Stimulated activated naive B cell treated with anti-CD40 and anti-IgM and Interleukin-4, amounts not matched to agents 10 μg/mL and 1 μg/mL and 100 μg/mL, for 72 hours (primary cell): ENCODE measurements around the gene SLC6A2.

Experiments used
- ATAC-seq, 2 donors: fragments of 150-1000 bp; cut with Tn5 transposase; replicated peaks; 2 replicates each; pipeline ENCODE4 v1.10.0; 2021; ENCODE audit warnings: moderate library complexity in 1 of 2
- DNase-seq: peaks from one replicate; pipeline ENCODE4 v3.0.0; 2021
- H3K27ac Mint-ChIP-seq: one replicate; pipeline ENCODE4 v1.8.0; 2022; ENCODE audit warnings: mild to moderate bottlenecking, mixed read lengths
- H3K27me3 Mint-ChIP-seq, 2 donors: one replicate each; pipeline ENCODE4 v1.8.0; 2022; ENCODE audit warnings: mixed read lengths in 2 of 2
- H3K36me3 Mint-ChIP-seq, 2 donors: one replicate each; pipeline ENCODE4 v1.8.0; 2022; ENCODE audit warnings: mixed read lengths in 2 of 2, mild to moderate bottlenecking in 1 of 2
- H3K4me1 Mint-ChIP-seq, 2 donors: one replicate each; pipeline ENCODE4 v1.8.0; 2022; ENCODE audit warnings: mixed read lengths in 2 of 2, mild to moderate bottlenecking in 1 of 2
- H3K4me3 Mint-ChIP-seq, 2 donors: one replicate each; pipeline ENCODE4 v1.8.0; 2022; ENCODE audit warnings: mild to moderate bottlenecking in 2 of 2, mixed read lengths in 2 of 2, moderate library complexity in 1 of 2
- H3K9me3 Mint-ChIP-seq, 2 donors: one replicate each; pipeline ENCODE4 v1.8.0; 2022; ENCODE audit warnings: mixed read lengths in 2 of 2, mild to moderate bottlenecking in 1 of 2

The SLC6A2 gene

DNA sequence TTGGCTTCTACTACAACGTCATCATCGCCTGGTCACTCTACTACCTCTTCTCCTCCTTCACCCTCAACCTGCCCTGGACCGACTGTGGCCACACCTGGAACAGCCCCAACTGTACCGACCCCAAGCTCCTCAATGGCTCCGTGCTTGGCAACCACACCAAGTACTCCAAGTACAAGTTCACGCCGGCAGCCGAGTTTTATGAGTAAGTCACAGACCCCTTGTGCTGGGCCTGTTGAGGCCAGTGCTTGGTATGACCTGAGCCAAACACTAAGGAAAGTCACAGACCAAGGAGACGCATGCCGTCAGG, 16.1 kb downstream of the SLC6A2 start:
- H3K36me3 Mint-ChIP-seq, result no peaks in the 10 kb centered on the region
- H3K27me3 Mint-ChIP-seq, result no peaks in the 10 kb centered on the region
- peaks cover 0 to 4% of the 10 kb centered on the region in 2 donors for H3K9me3 Mint-ChIP-seq
- DNase-seq (no peak), ATAC-seq (no peak)
- H3K27ac Mint-ChIP-seq, result no peak overlapping the region
- H3K4me3 Mint-ChIP-seq, result no peak overlapping the region
- no peaks in the 10 kb centered on the region for H3K4me1 Mint-ChIP-seq

DNA sequence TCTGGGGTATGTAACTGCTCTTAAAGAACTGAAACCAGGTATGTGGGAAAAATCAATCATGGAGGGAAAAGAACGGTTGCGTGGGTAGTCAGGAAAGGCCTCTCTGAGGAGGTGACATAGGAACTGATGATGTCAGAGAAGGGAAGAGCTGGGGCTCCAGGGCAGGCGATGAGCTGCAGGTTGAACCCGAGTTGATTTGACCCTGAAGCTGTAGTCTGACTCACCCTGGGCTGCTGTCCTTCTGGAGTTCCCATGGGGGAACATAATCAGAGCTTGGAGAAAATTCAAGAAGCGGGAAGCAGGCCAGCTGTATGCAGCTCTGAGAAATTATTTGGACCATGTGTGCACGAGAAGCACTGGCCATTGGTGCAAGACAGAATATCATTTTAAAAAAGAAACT, 16.7 kb downstream of the SLC6A2 start:
- Mint-ChIP-seq H3K36me3 (no peaks in the 10 kb centered on the region), H3K27me3 (no peaks in the 10 kb centered on the region), H3K4me1 (no peaks in the 10 kb centered on the region), H3K9me3 (peaks cover 0 to 4% of the 10 kb centered on the region in 2 donors), H3K27ac (no peak overlapping the region), H3K4me3 (no peak overlapping the region)
- ATAC-seq (no peak), DNase-seq (no peak)

DNA sequence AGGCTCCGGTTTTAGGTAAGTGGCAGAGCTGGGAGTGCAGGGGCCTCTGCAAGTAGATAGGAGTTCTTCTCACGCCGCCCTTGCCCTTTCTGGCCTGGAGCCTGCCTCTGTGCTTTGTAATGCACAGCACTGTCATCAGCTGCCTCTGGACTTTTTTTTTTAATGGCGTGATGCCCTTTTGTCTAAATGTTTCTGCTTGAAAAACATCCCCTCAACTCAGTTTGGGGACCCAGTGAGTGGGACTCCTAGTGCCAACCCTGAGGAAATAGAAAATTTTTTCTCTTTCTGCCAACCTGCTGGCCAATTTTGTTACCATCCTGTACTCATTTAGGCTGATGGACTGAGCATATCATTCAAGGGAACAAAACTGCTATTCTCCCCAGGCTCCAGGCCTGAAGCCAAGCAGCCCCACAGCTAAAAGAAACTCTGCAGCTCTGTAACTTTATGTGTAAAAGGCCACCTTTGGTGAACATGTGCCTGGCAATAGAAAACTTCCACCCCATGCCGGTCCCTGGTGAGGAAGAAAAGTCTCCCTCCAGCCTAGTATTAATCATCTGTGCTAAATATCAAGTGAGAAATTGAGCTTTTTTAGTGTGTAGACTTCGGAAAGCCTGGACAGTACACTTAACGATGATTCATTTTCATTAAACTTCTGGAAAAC, 22.5 kb downstream of the SLC6A2 start:
- H3K4me1 Mint-ChIP-seq, result no peaks in the 10 kb centered on the region
- no peak overlapping the region for H3K27ac Mint-ChIP-seq
- no peak for DNase-seq
- no peaks in the 10 kb centered on the region for H3K36me3 Mint-ChIP-seq
- H3K9me3 Mint-ChIP-seq, result no peaks in the 10 kb centered on the region
- no peak overlapping the region for H3K4me3 Mint-ChIP-seq
- ATAC-seq, result no peak
- H3K27me3 Mint-ChIP-seq, result peaks cover 8 to 12% of the 10 kb centered on the region in 2 donors

DNA sequence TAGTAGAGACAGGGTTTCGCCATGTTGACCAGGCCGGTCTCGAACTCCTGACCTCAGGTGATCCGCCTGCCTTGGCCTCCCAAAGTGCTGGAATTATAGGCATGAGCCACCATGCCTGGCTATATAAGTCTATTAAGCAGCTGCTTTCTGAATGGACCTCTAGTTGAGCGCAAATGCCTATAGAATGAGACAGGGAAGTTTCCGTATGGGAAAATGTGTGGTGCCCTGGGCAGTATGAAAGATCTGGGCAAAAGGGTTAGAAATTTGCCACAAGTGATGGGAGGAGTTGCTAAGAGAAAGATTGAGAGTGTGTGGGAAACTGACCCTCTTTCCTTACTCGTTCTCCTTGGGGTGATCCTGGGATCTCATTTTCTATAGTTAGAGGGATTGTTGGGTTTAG, 26.3 kb downstream of the SLC6A2 start:
- no peaks in the 10 kb centered on the region for H3K4me1 Mint-ChIP-seq
- H3K27me3 Mint-ChIP-seq, result peaks cover 9 to 16% of the 10 kb centered on the region in 2 donors
- no peaks in the 10 kb centered on the region for H3K36me3 Mint-ChIP-seq
- H3K4me3 Mint-ChIP-seq, result no peak overlapping the region
- H3K9me3 Mint-ChIP-seq, result no peaks in the 10 kb centered on the region
- no peak for DNase-seq
- ATAC-seq, result no peak
- no peak overlapping the region for H3K27ac Mint-ChIP-seq

DNA sequence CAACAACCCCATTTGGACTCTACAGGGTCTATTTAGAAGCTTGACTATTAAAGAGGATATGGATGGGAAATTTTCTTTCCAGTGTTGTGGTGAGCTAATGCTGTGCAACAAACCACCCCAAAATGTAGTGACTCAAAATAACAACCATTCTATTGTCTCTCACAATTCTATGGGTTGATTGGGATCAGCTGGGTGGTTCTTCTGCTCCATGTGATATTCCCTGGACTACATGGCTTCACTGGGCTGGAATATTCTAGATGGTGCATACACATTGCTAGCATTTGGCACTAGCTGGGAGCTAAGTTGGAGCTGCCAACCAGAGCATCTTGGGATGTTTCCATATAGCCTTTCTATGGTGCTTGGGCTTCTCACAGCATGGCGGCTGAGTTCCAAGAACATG, 30.2 kb downstream of the SLC6A2 start:
- Mint-ChIP-seq H3K9me3 (no peaks in the 10 kb centered on the region), H3K36me3 (peaks cover 0 to 1% of the 10 kb centered on the region in 2 donors), H3K4me1 (no peaks in the 10 kb centered on the region), H3K27ac (no peak overlapping the region), H3K27me3 (peaks cover 9 to 20% of the 10 kb centered on the region in 2 donors), H3K4me3 (no peak overlapping the region)
- no peak for ATAC-seq
- DNase-seq, result no peak

DNA sequence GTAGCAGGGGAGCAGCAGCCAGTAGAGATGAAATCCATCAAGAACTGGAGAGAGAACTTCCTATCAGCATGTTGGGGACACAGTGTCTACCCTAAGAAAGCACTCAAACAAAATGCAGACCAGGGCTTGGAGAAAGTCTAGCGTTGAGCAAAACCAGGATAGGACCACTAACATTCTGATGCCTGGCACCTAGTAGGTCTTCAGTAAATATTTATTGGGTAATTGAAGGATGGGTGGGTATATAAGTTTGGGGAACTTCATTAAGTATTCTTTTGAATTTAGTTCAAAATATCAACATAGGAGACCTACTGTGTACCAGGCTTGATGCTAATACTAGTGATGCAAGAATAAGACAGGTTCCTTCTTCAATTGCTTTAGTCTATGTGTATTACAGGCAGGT, 30.9 kb downstream of the SLC6A2 start:
- peaks cover 0 to 1% of the 10 kb centered on the region in 2 donors for H3K36me3 Mint-ChIP-seq
- H3K4me1 Mint-ChIP-seq, result no peaks in the 10 kb centered on the region
- peaks cover 9 to 20% of the 10 kb centered on the region in 2 donors for H3K27me3 Mint-ChIP-seq
- ATAC-seq (no peak), DNase-seq (no peak)
- H3K4me3 Mint-ChIP-seq, result no peak overlapping the region
- H3K27ac Mint-ChIP-seq, result no peak overlapping the region
- no peaks in the 10 kb centered on the region for H3K9me3 Mint-ChIP-seq

DNA sequence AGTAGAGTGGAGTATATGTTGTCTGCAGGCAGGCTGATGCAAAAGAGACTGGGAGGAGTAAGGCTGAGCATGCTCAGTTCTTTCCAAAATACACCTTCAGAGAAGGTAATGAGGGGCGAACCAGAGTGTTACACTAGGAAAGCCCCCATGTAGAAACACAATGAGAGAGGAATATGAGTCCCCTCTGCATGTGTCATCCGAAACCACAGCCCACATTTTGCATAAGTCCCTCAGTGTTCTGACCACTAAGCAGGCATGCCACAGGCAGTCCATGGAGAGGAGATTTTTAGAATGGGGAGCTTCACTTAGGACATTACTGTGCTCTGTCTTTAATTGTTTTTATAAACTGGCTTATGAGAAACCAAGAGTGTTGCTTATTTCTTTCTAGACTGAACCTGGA, 32.0 kb downstream of the SLC6A2 start:
- H3K36me3 Mint-ChIP-seq, result peaks cover 0 to 1% of the 10 kb centered on the region in 2 donors
- H3K27me3 Mint-ChIP-seq, result peaks cover 12 to 26% of the 10 kb centered on the region in 2 donors
- no peaks in the 10 kb centered on the region for H3K4me1 Mint-ChIP-seq
- no peak for DNase-seq
- no peaks in the 10 kb centered on the region for H3K9me3 Mint-ChIP-seq
- H3K4me3 Mint-ChIP-seq, result no peak overlapping the region
- ATAC-seq, result no peak
- no peak overlapping the region for H3K27ac Mint-ChIP-seq

DNA sequence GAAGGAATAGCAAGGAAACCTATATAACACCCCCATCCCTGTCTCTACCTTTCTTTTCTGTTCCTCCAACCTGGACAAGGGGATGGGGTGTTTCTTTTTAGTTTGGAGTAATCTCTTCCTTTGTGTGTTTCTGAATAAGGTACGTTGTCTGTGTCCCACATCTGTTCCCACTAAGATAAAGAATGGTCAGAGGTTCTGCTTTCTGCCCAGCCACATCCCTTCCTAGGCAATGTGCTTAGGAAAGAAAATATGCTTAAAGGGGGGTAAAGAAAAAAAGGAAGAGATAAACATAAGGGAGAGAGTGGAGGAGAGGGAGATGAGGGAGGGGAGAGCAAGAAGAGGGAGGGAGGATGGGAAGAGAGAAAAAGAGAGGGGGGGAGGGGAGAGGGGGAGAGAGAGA, 35.1 kb downstream of the SLC6A2 start:
- ATAC-seq (no peak), DNase-seq (no peak)
- peaks cover 12 to 26% of the 10 kb centered on the region in 2 donors for H3K27me3 Mint-ChIP-seq
- no peaks in the 10 kb centered on the region for H3K4me1 Mint-ChIP-seq
- no peak overlapping the region for H3K4me3 Mint-ChIP-seq
- H3K27ac Mint-ChIP-seq, result no peak overlapping the region
- peaks cover 0 to 1% of the 10 kb centered on the region in 2 donors for H3K36me3 Mint-ChIP-seq
- H3K9me3 Mint-ChIP-seq, result no peaks in the 10 kb centered on the region

DNA sequence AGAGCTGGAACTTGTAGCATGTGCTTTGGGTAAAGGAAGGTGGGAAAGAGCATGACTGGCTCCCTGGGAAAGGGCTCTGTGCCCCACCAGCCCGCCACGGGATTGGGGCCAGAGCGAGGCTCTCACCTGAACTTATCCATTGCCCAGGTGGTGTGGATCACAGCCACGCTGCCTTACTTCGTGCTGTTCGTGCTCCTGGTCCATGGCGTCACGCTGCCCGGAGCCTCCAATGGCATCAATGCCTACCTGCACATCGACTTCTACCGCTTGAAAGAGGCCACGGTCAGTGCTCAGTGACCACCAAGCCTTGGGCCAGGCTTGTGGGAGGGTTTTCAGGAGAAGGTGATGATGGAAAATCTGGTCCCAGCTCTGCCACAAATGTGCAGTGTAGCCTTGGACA, 36.0 kb downstream of the SLC6A2 start:
- H3K9me3 Mint-ChIP-seq, result no peaks in the 10 kb centered on the region
- no peak overlapping the region for H3K4me3 Mint-ChIP-seq
- DNase-seq (no peak), ATAC-seq (no peak)
- peaks cover 0 to 1% of the 10 kb centered on the region in 2 donors for H3K36me3 Mint-ChIP-seq
- H3K27me3 Mint-ChIP-seq, result peaks cover 12 to 26% of the 10 kb centered on the region in 2 donors
- H3K4me1 Mint-ChIP-seq, result no peaks in the 10 kb centered on the region
- no peak overlapping the region for H3K27ac Mint-ChIP-seq

DNA sequence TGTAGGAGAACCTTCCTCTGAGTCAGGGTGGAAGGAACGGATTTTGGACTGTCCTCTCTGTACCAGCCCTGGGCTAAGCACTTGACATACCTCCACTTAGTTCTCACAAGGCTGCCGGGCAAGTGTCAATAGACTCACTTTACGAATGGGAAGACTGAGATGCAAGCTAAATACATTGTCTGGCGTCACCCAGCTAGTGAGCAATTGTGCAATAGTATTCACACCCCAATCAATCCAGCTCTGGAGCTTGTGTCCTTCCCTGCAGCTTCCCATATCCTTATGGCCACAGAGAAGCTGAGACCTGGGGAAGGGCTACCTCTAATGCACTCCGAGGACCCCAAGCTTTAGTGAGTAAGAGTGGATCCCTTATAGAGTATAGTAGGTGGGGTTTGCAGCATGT, 39.8 kb downstream of the SLC6A2 start:
- no peaks in the 10 kb centered on the region for H3K36me3 Mint-ChIP-seq
- no peak for DNase-seq
- no peak overlapping the region for H3K4me3 Mint-ChIP-seq
- no peaks in the 10 kb centered on the region for H3K9me3 Mint-ChIP-seq
- H3K27ac Mint-ChIP-seq, result no peak overlapping the region
- H3K4me1 Mint-ChIP-seq, result no peaks in the 10 kb centered on the region
- peaks cover 8 to 13% of the 10 kb centered on the region in 2 donors for H3K27me3 Mint-ChIP-seq
- ATAC-seq, result no peak

DNA sequence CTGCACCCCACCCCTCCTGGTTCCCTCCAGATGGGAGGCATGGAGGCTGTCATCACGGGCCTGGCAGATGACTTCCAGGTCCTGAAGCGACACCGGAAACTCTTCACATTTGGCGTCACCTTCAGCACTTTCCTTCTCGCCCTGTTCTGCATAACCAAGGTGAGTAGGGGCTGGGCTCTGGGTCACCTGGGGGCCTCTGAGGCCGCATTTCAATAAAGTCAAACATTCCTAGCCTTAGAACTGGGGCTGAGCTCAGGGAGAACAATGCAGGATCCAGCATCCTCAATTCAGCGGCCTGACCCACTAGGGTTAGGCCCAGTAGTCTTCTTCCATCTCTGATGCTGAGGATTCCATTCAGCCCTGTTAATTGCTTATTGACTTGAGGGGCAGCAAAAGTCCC, 42.1 kb downstream of the SLC6A2 start:
- ATAC-seq, result no peak
- Mint-ChIP-seq H3K4me3 (no peak overlapping the region), H3K27ac (no peak overlapping the region), H3K4me1 (no peaks in the 10 kb centered on the region), H3K36me3 (no peaks in the 10 kb centered on the region), H3K9me3 (no peaks in the 10 kb centered on the region), H3K27me3 (peaks cover 13 to 20% of the 10 kb centered on the region in 2 donors)
- no peak for DNase-seq

DNA sequence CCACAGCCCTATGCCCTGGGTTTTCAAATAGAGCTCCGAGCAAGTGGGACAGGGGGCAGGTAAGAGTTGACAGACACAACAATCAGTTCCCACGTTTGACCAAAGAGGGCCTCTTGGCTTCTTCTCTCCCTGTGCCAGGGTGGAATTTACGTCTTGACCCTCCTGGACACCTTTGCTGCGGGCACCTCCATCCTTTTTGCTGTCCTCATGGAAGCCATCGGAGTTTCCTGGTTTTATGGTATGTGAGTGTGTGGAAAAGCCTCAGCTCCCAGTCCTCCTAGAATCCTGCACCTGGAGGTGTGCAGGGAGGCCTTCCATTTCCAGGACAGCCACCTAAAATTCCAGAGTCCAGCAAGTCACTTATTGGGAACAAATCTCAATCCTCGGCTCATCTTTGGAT, 42.5 kb downstream of the SLC6A2 start:
- Mint-ChIP-seq H3K9me3 (no peaks in the 10 kb centered on the region), H3K4me1 (no peaks in the 10 kb centered on the region), H3K36me3 (no peaks in the 10 kb centered on the region), H3K27me3 (peaks cover 18 to 25% of the 10 kb centered on the region in 2 donors), H3K27ac (no peak overlapping the region), H3K4me3 (no peak overlapping the region)
- ATAC-seq (no peak), DNase-seq (no peak)

DNA sequence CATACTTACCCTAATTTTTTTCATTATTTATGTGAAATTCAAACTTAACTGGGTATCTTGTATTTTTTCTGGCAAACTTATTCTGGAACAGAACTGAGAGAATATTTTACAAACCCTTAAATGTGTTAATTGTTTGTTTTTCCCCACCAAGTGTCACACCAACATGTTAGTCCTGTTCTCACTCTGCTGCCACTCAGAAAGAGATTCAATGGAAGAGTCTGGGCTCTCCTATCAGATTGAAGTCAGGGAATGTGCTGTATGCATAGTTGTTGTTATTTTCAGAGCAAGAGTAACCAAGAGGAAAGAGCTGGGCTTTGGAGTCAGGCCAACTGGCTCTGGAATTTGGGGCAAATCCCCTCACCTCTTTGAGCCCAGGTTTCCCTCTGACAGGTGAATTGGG, 43.2 kb downstream of the SLC6A2 start:
- no peak for DNase-seq
- no peaks in the 10 kb centered on the region for H3K4me1 Mint-ChIP-seq
- ATAC-seq, result no peak
- no peaks in the 10 kb centered on the region for H3K36me3 Mint-ChIP-seq
- no peak overlapping the region for H3K27ac Mint-ChIP-seq
- peaks cover 21 to 29% of the 10 kb centered on the region in 2 donors for H3K27me3 Mint-ChIP-seq
- no peaks in the 10 kb centered on the region for H3K9me3 Mint-ChIP-seq
- no peak overlapping the region for H3K4me3 Mint-ChIP-seq

DNA sequence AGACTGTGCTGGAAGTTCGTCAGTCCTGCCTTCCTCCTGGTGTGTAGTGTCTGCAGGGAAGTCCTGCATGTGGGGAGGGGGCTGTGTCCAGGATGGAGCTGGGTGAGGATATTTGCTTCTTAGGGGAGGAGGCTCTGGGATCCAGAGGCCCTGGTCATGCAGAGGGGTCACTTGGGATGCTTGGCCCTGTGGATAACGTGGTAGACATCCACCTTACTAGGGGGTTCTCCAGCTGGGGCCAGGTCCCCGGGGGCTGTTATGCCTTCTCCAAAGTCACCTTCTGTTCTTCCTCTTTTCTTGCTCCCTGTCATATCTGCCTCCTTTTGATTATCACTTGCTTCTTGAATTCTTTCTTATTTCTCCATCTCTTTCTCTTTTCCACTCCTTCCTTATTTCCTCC, 43.8 kb downstream of the SLC6A2 start:
- Mint-ChIP-seq H3K4me3 (no peak overlapping the region), H3K27ac (no peak overlapping the region), H3K36me3 (no peaks in the 10 kb centered on the region), H3K27me3 (peaks cover 19 to 29% of the 10 kb centered on the region in 2 donors), H3K9me3 (no peaks in the 10 kb centered on the region), H3K4me1 (no peaks in the 10 kb centered on the region)
- DNase-seq (no peak), ATAC-seq (no peak)

DNA sequence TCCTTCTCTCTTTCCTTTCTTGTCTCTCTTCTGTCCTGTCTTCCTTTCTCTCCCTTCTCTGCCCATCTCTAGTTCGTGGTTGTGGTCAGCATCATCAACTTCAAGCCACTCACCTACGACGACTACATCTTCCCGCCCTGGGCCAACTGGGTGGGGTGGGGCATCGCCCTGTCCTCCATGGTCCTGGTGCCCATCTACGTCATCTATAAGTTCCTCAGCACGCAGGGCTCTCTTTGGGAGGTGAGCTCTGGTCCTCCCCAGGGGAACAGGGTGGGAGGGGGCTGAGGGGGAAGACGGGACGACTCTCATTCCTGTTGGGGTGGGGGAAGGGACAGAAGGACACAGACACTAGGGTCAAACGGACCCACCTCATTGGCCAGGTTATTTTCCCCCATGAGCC, 44.3 kb downstream of the SLC6A2 start:
- Mint-ChIP-seq H3K4me3 (no peak overlapping the region), H3K27ac (no peak overlapping the region), H3K36me3 (no peaks in the 10 kb centered on the region), H3K4me1 (no peaks in the 10 kb centered on the region), H3K27me3 (peaks cover 17 to 29% of the 10 kb centered on the region in 2 donors), H3K9me3 (no peaks in the 10 kb centered on the region)
- DNase-seq, result no peak
- no peak for ATAC-seq

DNA sequence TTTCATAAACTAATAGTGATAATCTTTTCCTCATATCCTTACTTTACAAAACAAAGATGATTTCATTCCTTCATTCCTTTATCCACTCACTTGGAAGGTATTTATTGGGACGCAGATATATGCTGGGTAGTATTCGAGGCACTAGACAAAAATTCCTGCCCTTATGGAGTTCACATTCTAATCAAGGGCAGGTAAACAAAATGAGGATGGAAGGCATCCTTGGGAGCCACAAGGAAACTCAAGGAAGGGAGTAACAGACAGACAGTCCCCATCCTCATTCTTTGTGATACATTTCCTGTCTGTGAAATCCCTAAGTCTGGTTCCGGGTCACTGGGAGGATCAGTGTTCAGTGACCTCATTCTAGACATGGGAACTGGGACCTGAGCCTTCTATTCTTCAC, 45.2 kb downstream of the SLC6A2 start:
- ATAC-seq, result no peak
- Mint-ChIP-seq H3K4me3 (no peak overlapping the region), H3K9me3 (no peaks in the 10 kb centered on the region), H3K36me3 (no peaks in the 10 kb centered on the region), H3K27ac (no peak overlapping the region), H3K27me3 (peaks cover 17 to 29% of the 10 kb centered on the region in 2 donors), H3K4me1 (no peaks in the 10 kb centered on the region)
- DNase-seq, result no peak
